Activated gamma-delta T cell treated with Interleukin-2 at 50 U/mL for 16 hours (primary cell): ENCODE measurements around the gene FGF14.

Source experiments
- DNase-seq: peaks from one replicate; pipeline ENCODE4 v3.0.0-alpha.2; 2020

FGF14 gene

DNA sequence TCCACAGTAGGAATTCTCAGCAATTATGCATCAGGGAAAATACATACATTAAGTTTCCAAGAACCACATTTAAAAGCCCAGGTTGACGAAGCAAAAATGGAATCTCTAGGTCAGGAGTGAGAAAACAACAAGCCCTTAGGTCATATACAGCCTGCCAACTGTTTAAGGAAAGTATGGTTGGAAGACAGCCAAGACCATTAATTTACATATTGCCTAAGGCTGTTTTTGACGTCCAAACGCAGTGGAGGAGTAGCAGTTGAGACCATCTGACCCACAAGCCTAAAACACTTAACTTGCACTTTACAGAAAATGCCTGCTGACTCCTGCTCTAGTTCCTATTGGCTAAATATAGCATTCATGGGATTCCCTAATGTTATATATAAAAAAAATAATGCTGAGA lies 650.4 kb downstream of the FGF14 start:
- no peak for DNase-seq

- no peak for DNase-seq
Measured at GRCh38 chr13:101749584-101749983, 652.3 kb downstream of the FGF14 start.

GRCh38 chr13:101747039-101747438 lies 654.8 kb downstream of the FGF14 start:
- no peak for DNase-seq

- no peak for DNase-seq
Measured at GRCh38 chr13:101746513-101746912, 655.3 kb downstream of the FGF14 start.

- no peak for DNase-seq
Measured at GRCh38 chr13:101739382-101740178, 662.3 kb downstream of the FGF14 start.

DNA sequence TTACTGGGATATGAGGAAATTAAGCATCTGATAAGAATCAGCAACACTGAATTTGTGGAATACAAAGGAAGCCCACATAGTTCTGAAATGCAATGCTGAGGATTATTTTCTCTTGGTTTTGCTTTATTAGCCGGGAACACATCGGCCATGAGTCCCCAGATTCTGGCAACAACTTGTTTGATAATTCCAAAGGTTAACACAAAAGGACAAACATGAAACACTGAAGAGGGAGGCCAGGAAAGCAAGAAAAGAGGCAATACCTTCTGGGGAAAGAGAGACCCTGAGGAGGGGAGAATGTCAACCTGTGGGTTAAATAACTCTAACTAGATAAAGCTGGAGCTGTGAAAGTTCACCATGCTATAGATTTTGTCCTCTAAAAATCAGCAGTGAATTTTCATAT lies 663.5 kb downstream of the FGF14 start:
- DNase-seq: no peak

GRCh38 chr13:101736566-101736965 lies 665.3 kb downstream of the FGF14 start:
- no peak for DNase-seq

GRCh38 chr13:101730420-101731000 lies 671.3 kb downstream of the FGF14 start:
- no peak for DNase-seq

DNA sequence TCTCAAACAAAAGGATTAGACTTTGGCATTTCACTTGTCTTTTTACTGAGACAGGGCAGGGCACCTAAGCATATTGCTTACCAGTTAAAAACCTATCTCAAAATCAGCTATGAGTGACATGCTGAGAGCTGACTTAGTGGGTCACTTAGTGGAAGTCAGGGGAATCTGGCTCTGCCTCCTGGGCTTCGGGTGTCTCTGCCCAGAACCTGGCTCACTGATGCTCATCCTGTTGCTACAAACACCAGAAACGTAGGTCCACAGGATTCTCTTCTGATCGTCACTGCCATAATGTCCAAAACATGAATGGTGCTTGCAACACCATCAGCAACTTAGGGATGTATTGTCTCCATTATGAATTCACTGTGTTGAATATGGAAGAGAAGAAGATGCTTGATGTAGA lies 673.2 kb downstream of the FGF14 start:
- no peak for DNase-seq

DNA sequence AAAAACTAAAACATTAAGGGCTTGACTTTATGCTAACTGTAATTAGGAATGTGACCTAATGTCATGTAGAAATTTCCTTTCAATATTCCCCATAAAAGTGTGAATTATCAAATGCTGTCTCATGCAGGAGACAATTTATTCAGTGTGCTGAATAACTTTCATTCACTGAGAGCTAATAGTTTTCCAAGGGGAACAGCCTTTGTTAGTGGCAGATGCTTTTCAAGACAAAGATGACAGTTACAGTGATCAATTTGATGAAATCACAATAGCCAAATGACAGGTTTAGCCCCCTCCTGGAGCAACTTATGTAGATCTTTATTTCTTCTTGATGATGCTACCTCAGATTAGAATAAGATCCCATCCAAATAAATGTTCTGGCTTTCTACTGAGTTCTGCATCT lies 673.8 kb downstream of the FGF14 start:
- DNase-seq: no peak

- no peak for DNase-seq
Measured at GRCh38 chr13:101727118-101727517, 674.7 kb downstream of the FGF14 start.

- DNase-seq: no peak
Measured at GRCh38 chr13:101726681-101727080, 675.2 kb downstream of the FGF14 start.

- no peak for DNase-seq
Measured at GRCh38 chr13:101718496-101718895, 683.4 kb downstream of the FGF14 start.

DNA sequence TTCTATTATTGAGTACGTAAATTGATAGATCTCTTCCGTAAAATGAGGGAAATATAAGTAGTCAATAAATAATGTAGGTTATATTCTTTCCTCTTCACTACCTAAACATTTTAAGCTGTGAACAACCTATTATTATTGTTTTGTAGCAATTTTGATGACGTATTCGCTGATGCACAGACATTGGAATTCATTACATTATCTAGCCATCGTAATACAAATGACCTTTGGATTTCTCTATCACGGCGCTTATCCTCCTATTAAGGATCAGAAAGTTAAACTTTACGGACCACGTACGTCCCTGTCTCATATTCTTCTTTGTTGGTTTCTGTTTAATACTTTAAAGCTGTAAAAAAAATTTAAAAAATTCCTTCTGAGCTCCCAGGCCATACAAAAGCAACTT lies 684.5 kb downstream of the FGF14 start:
- no peak for DNase-seq

GRCh38 chr13:101714195-101714594 lies 687.7 kb downstream of the FGF14 start:
- no peak for DNase-seq

DNA sequence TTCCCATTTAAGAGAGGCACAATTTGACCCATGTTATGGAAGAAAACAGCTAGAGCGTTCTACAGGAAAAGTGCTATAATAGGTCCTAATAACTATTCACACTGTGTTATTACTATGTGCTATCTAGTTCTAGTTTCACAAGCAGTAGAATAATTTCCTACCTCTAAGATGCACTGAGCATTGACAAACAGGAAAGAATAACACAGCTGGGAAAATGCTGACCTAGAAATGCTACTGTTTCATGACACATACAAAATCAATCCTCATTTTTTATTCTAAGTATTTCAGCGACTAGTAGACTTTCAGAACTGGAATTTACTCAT lies 689.9 kb downstream of the FGF14 start:
- DNase-seq: no peak

- no peak for DNase-seq
Measured at GRCh38 chr13:101711307-101712025, 690.4 kb downstream of the FGF14 start.

DNA sequence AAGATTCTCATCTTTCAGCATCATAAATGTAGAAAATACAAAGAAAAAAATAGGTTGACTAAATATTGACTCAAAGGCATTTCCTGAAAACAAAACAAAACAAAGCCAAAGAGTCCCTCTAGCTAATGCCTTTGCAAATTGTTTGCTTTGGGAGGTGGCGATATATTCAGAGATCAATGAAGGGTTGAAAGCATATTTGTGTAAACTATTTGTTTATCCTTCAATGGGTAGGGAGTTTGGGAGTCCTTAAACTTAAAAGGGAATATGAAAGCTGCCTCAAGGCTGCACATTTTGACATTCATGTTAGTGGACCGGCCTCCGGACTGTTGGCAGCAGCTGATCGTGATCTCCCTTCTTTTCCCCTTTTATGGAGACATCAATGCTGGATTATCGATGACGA lies 691.9 kb downstream of the FGF14 start:
- no peak for DNase-seq

DNA sequence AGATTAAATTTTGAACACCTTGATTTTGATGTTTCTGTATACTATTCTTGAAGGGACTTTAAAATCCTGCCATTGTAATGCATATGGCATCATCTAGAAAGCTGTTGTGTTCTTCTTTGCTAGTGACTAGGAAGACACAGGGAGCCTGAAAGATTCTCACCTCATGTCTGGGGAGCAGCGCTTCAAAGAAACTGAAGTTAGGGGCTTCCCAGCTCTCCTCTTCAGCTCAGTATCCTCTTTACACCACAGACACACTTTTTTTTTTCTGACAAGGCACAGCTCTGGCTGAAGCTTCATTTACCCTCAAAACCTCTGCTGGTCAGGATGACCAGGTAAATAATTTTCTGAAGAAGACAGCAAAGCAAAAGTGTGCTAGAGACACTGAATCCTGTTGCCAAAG lies 693.7 kb downstream of the FGF14 start:
- DNase-seq: no peak

DNA sequence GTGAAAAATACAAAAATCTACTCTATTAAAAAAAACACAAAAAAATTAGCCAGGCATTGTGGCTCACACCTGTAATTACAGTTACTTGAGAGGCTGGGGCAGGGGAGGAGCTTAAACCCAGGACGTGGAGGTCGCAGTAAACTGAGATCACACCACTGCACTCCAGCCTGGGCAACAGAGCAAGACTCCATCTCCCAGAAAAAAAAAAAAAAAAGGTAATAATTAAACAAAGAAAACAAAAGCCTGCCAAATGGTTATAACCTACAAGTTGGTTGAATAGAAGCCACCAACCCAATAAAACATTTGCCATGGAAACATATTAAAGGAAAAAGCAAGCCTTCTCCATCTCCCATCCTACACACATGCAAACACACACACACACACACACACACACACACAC lies 694.2 kb downstream of the FGF14 start:
- DNase-seq: no peak

DNA sequence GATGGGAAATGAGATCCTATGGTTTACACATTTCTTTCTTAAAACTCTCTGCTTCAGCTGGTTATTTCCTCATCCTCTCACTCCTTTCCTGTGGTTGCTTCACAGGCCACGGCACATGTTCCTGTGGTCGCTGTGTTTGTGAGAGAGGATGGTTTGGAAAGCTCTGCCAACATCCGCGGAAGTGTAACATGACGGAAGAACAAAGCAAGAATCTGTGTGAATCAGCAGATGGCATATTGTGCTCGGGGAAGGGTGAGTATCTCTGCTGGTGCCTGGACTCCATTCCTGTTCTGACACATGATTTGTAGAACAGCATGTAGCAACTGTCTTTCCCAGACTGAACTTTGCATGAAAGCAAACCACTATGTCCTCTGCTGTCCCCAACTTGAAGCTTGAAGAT lies 695.2 kb downstream of the FGF14 start:
- DNase-seq: no peak

GRCh38 chr13:101703838-101704237 lies 698.0 kb downstream of the FGF14 start:
- DNase-seq: no peak

DNA sequence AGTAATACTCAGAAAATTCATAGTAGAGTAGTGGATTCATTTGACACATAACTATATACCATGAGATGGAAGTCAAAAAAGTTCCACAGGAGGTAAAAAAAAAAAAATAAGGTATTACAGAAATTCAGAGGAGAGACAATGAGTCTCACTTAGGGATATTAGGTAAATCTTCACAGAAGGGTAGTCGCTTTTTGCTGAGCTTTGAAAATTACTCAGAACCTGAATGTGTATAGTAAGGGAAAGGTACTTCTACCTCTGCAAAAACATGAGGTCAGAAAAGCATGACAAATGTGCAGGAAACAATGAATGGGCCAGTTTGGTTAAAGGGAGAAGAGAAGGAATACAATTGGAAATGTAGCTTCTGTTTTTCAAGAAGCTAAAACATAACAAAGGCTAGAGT lies 698.8 kb downstream of the FGF14 start:
- no peak for DNase-seq

- DNase-seq: no peak
Measured at GRCh38 chr13:101700598-101700997, 701.2 kb downstream of the FGF14 start.
